ENCODE data around the gene MUC4.
"Not testable (repeated sequence)": the region's sequence is repeated elsewhere in the genome, so short reads cannot be mapped to it uniquely, and the experiment has no call there.

Gene MUC4

GRCh38 chr3:195771646-195772300 is 40.0 kb downstream of the MUC4 start:
- no peak for TF ChIP-seq CTCF (IDR thresholded peaks at IDR 0.05; ENCODE audit: unreplicated experiment in 3 of 3)
- Mint-ChIP-seq H3K9me3 (peaks cover 3% of the 10 kb centered on the region), H3K4me1 (no peaks in the 10 kb centered on the region), H3K4me3 (no peak overlapping the region), H3K36me3 (ENCODE audit: low read depth) (no peaks in the 10 kb centered on the region), H3K27ac (no peak overlapping the region), H3K27me3 (ENCODE audit: low read depth) (peaks cover 5% of the 10 kb centered on the region)

- H3K4me1 Mint-ChIP-seq; H3K9me3 Mint-ChIP-seq; H3K27me3 Mint-ChIP-seq (ENCODE audit: low read depth); H3K4me3 Mint-ChIP-seq; H3K36me3 Mint-ChIP-seq (ENCODE audit: low read depth); H3K27ac Mint-ChIP-seq: not testable (repeated sequence)
These were observed 40.7 kb downstream of the MUC4 start for GRCh38 chr3:195770841-195771645.

- Mint-ChIP-seq H3K36me3 (ENCODE audit: low read depth) (no peaks in the 10 kb centered on the region), H3K4me1 (no peaks in the 10 kb centered on the region), H3K27me3 (ENCODE audit: low read depth) (peaks cover 5% of the 10 kb centered on the region), H3K4me3 (no peak overlapping the region), H3K9me3 (peaks cover 3% of the 10 kb centered on the region), H3K27ac (no peak overlapping the region)
- no peak for TF ChIP-seq CTCF (IDR thresholded peaks at IDR 0.05; ENCODE audit: unreplicated experiment in 3 of 3)
These were observed 41.5 kb downstream of the MUC4 start for GRCh38 chr3:195770081-195770840.

GRCh38 chr3:195769551-195769950 is 42.2 kb downstream of the MUC4 start:
- TF ChIP-seq CTCF (IDR thresholded peaks at IDR 0.05; ENCODE audit: unreplicated experiment in 3 of 3), result no peak
- Mint-ChIP-seq H3K27ac (no peak overlapping the region), H3K4me1 (peaks cover 1% of the 10 kb centered on the region), H3K9me3 (no peaks in the 10 kb centered on the region), H3K4me3 (no peak overlapping the region), H3K27me3 (ENCODE audit: low read depth) (peaks cover 5% of the 10 kb centered on the region), H3K36me3 (ENCODE audit: low read depth) (no peaks in the 10 kb centered on the region)

- Mint-ChIP-seq H3K27ac (no peak overlapping the region), H3K4me1 (peaks cover 6% of the 10 kb centered on the region), H3K36me3 (ENCODE audit: low read depth) (no peaks in the 10 kb centered on the region), H3K4me3 (no peak overlapping the region), H3K27me3 (ENCODE audit: low read depth) (peaks cover 8% of the 10 kb centered on the region), H3K9me3 (no peaks in the 10 kb centered on the region)
- no peak for TF ChIP-seq CTCF (IDR thresholded peaks at IDR 0.05; ENCODE audit: unreplicated experiment in 3 of 3)
These were observed 42.9 kb downstream of the MUC4 start for GRCh38 chr3:195768831-195769303.

- Mint-ChIP-seq H3K36me3 (ENCODE audit: low read depth) (no peaks in the 10 kb centered on the region), H3K4me1 (peaks cover 6% of the 10 kb centered on the region), H3K27ac (no peak overlapping the region), H3K9me3 (no peaks in the 10 kb centered on the region), H3K4me3 (no peak overlapping the region), H3K27me3 (ENCODE audit: low read depth) (peaks cover 9% of the 10 kb centered on the region)
- TF ChIP-seq CTCF (IDR thresholded peaks at IDR 0.05; ENCODE audit: unreplicated experiment in 3 of 3), result no peak
These were observed 43.3 kb downstream of the MUC4 start for GRCh38 chr3:195768414-195768813.
